H7 (cell line): Measurements from ENCODE around the gene CISD1. TPM values are rescaled to one million over a fixed set of nuclear protein-coding genes. Genes with fewer than 3 reads are reported as not detected.
A peak's percentile ranks its signal among the peaks of the same experiment; 100 is the strongest.
"Not testable (repeated sequence)": the region's sequence is repeated elsewhere in the genome, so short reads cannot be mapped to it uniquely, and the experiment has no call there.

Experiments used
- DNase-seq: peaks from one replicate; pipeline ENCODE4 v3.0.0; 2012
- H3K27me3 ChIP-seq: 2 replicates; pipeline ENCODE4 v1.6.0; 2011; ENCODE audit warnings: mild to moderate bottlenecking, low read length; ENCODE audit not compliant: control insufficient read depth, insufficient read depth
- H3K36me3 ChIP-seq: replicated peaks from 2 replicates; pipeline ENCODE4 v1.5.1; 2011; ENCODE audit warnings: low read length; ENCODE audit not compliant: control insufficient read depth, insufficient read depth
- H3K4me3 ChIP-seq: 2 replicates; pipeline ENCODE4 v1.5.1; 2011; ENCODE audit warnings: low read depth, mild to moderate bottlenecking, control low read depth, low read length, moderate library complexity; ENCODE audit not compliant: insufficient read depth
- total RNA-seq: library from RNA; depleted of rRNA; stranded (reverse); fragments of >200 nt; shearing (Covaris generic); gene quantifications from 2 replicates; pipeline ENCODE4 v1.2.3, GENCODE V29; 2014; rRNA removed

CISD1 gene
- 71.7 and 74.0 TPM in 2 replicates for total RNA-seq

GRCh38 chr10:58268946-58269781 lies at the start of gene CISD1:
TSS of gene CISD1 (plus strand) at chr10:58269162. CDS start at chr10:58269274, 112 bp downstream.
- Histone ChIP-seq H3K27me3 (no peaks in the 10 kb centered on the region), H3K4me3 (peak within 1 kb of the TSS; percentile 87), H3K36me3 (no peaks in the 10 kb centered on the region)
- peak; percentile 95 for DNase-seq

DNA sequence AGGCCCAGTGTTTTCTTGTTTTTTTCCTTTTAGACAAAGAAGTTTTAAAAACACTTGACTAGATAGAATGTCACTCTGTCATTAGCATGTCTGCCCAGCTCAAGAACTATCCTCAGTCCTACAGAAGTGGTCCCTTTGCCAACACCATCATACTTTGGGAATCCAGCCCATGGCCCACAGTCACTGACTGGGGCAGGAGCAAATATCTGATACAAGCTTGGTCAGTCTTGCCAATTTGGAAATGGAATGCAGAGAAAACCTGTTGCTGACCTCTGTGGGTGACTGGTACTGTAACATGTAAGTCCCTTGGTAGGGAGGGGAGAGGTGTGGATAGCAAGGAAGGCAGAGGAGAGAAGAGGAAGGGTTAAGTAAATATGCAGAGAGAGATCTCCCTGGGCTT lies 49.1 kb upstream of the CISD1 start:
- Histone ChIP-seq H3K36me3 (no peaks in the 10 kb centered on the region), H3K4me3 (no peak overlapping the region), H3K27me3 (no peaks in the 10 kb centered on the region)
- no peak for DNase-seq

DNA sequence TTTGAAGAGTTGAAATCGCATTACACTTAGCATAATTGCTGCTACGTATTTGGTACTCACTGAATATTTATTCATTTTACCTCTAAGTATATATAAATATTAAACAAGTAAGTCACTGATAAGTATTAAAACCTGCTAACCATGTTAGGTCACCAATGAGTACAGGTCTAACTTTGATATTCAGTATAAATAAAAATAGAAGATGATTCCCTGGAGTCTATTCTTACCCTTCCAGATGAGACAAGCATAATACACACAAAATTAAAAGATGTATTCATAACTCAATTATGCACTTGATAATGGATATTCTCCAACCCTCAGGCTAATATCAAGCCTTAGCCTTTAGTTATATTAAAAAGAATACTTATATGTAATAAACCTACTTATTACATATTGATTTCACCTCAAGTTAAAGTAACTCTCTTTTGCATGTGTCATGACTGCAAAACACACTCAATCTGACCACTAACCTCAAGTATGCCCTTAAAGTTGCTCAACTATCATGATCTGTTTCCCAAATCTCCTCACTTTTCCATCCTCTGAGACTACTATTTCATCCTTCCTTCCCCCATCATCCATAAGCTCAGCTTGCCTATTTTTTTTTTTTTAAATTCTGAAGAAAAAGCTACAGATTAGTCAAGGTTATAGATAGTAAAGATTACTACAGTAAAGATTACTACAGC lies 48.1 kb upstream of the CISD1 start:
- Histone ChIP-seq H3K4me3 (no peak overlapping the region), H3K27me3 (no peaks in the 10 kb centered on the region), H3K36me3 (no peaks in the 10 kb centered on the region)
- no peak for DNase-seq

DNA sequence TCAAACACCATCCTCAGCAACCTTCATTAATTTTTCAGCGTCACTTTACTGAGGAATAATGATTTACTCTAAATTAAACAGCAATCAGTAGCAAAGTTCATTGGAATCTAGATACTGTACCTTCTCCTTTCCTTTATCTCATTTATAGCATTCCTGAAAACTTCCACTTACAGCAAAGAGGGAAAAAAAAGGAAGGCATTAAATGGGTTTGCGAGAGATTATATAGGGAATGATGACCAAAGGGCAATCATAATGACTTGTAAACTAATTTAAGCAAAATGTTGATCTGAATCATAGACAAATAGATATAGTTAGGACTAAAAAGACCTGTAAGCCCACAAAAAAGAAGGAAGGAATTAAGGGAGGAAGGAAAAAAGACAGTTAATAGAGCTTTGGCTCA lies 43.3 kb upstream of the CISD1 start:
- H3K27me3 ChIP-seq: no peaks in the 10 kb centered on the region
- H3K36me3 ChIP-seq: no peaks in the 10 kb centered on the region
- DNase-seq: no peak
- no peak overlapping the region for H3K4me3 ChIP-seq

GRCh38 chr10:58229856-58230255 lies 39.1 kb upstream of the CISD1 start:
- not testable (repeated sequence) for H3K27me3 ChIP-seq, DNase-seq, H3K36me3 ChIP-seq, H3K4me3 ChIP-seq

DNA sequence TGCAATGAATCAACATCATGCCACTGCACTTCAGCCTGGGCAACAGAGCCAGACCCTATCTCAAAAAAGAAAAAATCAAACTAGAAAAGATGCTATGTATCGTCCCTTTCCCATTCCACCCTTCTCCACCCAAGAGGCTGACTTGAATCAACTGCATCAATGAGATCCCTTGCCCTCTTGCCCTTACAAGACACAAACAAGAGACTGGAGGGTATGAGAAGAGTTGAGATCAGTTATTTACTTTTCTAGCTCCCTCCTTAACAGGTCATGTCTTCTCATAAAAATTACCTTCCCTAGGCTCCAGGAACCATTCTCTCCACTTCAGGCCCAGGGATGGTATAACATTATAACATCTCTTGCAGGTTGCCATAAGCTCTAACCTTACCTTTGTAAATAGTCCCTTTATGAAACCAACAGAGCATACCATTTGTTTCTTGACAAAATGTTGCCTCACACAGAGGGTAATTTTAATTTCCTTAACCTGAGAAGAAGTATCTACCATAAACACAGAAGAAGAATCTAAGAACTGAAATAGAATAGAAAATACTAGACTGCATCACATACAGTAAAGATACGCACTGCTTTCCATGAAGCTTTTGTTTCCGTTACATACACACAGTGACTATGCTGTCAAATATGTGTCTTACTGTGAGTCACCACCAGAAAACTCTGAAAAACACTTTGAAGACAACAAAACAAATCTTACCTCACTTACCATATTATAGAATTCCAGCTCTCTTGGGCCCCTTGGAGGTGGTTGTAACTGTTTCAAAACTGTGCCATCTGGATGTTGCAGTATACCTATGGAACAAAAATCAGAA lies 31.7 kb upstream of the CISD1 start:
- peaks cover 2% of the 10 kb centered on the region; the same call in 1 of the 2 replicates for H3K36me3 ChIP-seq
- no peaks in the 10 kb centered on the region for H3K27me3 ChIP-seq
- no peak for DNase-seq
- H3K4me3 ChIP-seq: no peak overlapping the region

DNA sequence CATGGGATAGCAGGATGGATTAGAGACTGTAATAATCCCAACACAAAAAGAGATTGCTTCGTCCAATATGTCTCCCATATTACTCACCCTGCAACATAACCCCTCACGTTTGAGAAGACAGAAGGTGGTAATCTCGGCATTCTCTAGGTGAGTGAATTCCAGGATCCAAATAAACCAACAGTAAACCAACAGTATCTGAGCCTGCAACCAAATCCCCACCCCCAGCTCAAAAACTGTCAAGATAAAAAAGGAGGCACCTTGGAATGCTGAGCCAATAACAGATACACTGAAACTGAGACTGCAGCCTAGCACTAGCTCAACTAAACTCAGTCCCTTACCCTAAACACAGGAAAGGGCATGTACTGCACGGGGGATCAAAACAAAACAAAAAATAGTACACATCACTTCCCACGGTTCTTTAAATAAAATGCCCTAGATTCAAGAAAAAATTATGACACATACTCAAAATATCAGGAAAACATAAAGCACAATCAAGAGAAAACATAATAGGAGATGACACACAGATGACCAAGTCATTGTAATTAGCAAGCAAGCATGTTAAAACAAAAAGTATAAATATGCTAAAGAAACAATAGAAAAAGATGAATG lies 29.3 kb upstream of the CISD1 start:
- peak; percentile 14 for DNase-seq
- H3K36me3 ChIP-seq: peaks cover 2% of the 10 kb centered on the region; the same call in 1 of the 2 replicates
- H3K4me3 ChIP-seq: no peak overlapping the region
- H3K27me3 ChIP-seq: no peaks in the 10 kb centered on the region

DNA sequence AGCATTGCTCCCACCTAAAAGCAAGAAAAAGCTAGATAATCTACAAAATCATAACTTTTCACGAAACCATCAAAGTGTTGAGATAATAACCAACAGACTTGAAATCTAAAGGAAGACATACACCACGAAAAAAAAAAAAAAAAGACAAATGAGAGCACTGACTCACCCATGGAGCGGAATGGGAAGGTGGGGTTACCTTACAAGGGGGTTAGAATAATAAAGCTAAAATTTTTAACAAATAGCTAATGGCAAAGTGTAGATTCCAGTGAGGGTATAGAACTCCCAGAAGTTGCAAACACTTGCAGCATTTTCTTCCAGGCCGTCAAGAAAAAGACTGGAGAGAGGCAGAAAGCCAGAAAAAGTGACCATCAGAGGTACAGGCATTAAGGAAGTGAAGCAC lies 28.4 kb upstream of the CISD1 start:
- Histone ChIP-seq H3K36me3 (peaks cover 2% of the 10 kb centered on the region; the same call in 1 of the 2 replicates), H3K27me3 (no peaks in the 10 kb centered on the region), H3K4me3 (no peak overlapping the region)
- no peak for DNase-seq

DNA sequence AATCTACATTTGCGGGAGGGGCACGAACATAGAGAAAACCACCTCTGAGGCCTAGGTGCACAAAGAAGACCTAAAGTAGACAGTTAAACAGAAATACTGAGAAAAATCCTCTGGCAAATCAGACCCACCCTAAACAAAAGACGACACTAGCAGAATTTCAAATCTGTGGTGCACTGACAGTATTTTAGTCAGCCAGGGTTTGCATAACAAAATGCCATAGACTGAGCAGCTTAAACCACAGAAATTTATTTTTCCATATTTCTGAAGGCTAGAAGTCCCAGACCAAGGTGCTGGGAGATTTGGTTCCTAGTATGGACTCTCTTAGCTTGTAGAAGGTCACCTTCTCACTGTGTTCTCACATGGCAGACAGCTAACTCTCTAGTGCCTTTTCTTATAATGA lies 27.6 kb upstream of the CISD1 start:
- H3K4me3 ChIP-seq: no peak overlapping the region
- no peak for DNase-seq
- no peaks in the 10 kb centered on the region for H3K36me3 ChIP-seq
- H3K27me3 ChIP-seq: no peaks in the 10 kb centered on the region

- no peaks in the 10 kb centered on the region for H3K36me3 ChIP-seq
- H3K4me3 ChIP-seq: no peak overlapping the region
- no peak for DNase-seq
- no peaks in the 10 kb centered on the region for H3K27me3 ChIP-seq
Observed at GRCh38 chr10:58243269-58243668, 25.7 kb upstream of the CISD1 start.

DNA sequence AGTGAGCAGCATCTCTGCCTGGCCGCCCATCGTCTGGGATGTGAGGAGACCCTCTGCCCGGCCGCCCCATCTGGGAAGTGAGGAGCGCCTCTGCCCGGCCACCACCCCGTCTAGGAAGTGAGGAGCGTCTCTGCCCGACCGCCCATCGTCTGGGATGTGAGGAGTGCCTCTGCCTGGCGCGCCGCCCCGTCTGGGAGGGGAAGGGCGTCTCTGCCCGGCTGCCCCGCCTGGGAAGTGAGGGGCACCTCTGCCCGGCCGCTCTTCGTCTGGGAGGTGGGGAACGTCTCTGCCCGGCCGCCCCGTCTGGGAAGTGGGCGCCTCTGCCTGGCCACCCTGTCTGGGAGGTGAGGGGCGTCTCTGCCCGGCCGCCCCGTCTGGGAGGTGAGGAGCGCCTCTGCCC lies 25.2 kb upstream of the CISD1 start:
- not testable (repeated sequence) for H3K4me3 ChIP-seq, DNase-seq, H3K36me3 ChIP-seq, H3K27me3 ChIP-seq

DNA sequence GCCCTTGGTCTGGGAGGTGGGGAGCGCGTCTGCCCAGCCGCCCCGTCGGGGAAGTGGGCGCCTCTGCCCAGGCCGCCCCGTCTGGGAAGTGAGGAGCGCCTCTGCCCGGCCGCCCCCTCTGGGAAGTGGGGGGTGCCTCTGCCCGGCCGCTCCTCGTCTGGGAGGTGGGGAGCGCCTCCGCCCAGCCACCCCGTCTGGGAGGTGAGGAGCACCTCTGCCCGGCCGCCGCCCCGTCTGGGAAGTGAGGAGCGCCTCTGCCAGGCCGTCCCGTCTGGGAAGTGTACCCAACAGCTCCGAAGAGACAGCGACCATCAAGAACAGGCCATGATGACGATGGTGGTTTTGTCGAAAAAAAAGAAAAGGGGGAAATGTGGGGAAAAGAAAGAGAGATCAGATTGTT lies 24.7 kb upstream of the CISD1 start:
- not testable (repeated sequence) for DNase-seq, H3K4me3 ChIP-seq

GRCh38 chr10:58244666-58245065 lies 24.3 kb upstream of the CISD1 start:
- DNase-seq, H3K36me3 ChIP-seq: not testable (repeated sequence)

More for the DNA sequence above, 24.7 kb upstream of the CISD1 start:
- not testable (repeated sequence) for H3K27me3 ChIP-seq, H3K36me3 ChIP-seq

GRCh38 chr10:58253184-58253583 lies 15.8 kb upstream of the CISD1 start:
- no peaks in the 10 kb centered on the region; the same call in 1 of the 2 replicates for H3K36me3 ChIP-seq
- DNase-seq: no peak
- H3K27me3 ChIP-seq: no peaks in the 10 kb centered on the region
- no peak overlapping the region for H3K4me3 ChIP-seq

More at GRCh38 chr10:58244666-58245065, 24.3 kb upstream of the CISD1 start:
- H3K27me3 ChIP-seq, H3K4me3 ChIP-seq: not testable (repeated sequence)
